ENCODE measurements around the gene CST7. TPM values are rescaled to one million over a fixed set of nuclear protein-coding genes. Genes with fewer than 3 reads are reported as not detected.

Gene CST7
- total RNA-seq, 1 donor from 2014 or later = 0.25 TPM

DNA sequence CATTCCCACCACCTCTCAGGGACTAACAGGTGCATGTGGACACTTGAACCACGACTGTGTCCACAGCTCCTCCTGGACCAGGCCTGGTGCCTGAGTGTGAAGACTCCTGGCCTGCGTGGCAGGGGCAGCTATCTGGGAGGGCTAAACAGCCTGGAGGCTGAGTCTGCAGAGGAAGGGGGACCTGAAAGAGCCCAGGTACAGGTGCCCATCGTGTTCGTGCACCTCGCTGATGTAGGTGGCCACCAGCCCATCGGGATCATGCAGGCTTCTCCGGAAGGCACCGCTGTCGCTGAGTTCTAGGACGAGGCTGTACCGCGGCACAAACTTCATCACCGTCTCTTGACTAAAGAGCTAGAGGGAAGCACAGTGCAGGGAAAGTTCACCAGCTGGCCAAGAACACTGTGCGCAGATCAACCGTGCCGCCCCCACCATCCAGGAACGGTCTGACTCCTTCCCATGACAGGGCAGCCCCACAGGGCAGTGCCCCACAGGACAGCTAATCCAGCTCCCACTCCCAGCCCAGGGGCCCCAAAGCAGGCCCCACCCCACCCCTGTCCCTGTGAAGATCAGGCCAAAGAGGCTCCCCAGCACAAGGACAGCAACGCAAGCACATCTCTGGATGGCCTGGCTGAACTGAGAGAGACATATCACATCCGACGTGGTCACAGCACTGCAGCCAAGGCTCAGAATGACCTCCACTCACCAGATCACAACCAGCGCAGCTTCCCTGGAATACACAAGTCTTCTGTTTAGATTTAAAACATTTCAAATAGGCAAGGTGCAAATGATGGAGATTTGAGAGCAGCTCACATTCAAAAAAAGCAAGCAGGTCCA is 14.8 kb downstream of the CST7 start:
- no peaks in the 10 kb centered on the region for H3K4me1 Mint-ChIP-seq (ENCODE audit: low read depth, unreplicated experiment)
- DNase-seq (ENCODE audit: low read depth) (no peak), FAIRE-seq (no peak)
- H3K4me2 ChIP-seq (ENCODE audit: low read length) = no peak overlapping the region
- no peaks in the 10 kb centered on the region for H3K79me2 ChIP-seq (ENCODE audit: insufficient read depth, low read length)
- no peak overlapping the region for H3K4me3 ChIP-seq (ENCODE audit: insufficient read depth, low read depth, low read length)
- no peak overlapping the region for H3K9ac ChIP-seq (ENCODE audit: low read length)
- H3K27ac ChIP-seq (ENCODE audit: low read depth, low read length) = no peak overlapping the region
- H3K27ac Mint-ChIP-seq (ENCODE audit: unreplicated experiment) = no peak overlapping the region
- TF ChIP-seq, protein P1, sequence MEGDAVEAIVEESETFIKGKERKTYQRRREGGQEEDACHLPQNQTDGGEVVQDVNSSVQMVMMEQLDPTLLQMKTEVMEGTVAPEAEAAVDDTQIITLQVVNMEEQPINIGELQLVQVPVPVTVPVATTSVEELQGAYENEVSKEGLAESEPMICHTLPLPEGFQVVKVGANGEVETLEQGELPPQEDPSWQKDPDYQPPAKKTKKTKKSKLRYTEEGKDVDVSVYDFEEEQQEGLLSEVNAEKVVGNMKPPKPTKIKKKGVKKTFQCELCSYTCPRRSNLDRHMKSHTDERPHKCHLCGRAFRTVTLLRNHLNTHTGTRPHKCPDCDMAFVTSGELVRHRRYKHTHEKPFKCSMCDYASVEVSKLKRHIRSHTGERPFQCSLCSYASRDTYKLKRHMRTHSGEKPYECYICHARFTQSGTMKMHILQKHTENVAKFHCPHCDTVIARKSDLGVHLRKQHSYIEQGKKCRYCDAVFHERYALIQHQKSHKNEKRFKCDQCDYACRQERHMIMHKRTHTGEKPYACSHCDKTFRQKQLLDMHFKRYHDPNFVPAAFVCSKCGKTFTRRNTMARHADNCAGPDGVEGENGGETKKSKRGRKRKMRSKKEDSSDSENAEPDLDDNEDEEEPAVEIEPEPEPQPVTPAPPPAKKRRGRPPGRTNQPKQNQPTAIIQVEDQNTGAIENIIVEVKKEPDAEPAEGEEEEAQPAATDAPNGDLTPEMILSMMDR (IDR thresholded peaks at IDR 0.05; ENCODE audit: insufficient read depth, low read depth, low read length) = no peak
- TF ChIP-seq EZH2 (IDR thresholded peaks at IDR 0.05; ENCODE audit: insufficient read depth, low read length) = no peak
- no peaks in the 10 kb centered on the region for H3K27me3 ChIP-seq (ENCODE audit: insufficient read depth, low read length)
- no peak overlapping the region for H3K4me3 Mint-ChIP-seq (ENCODE audit: unreplicated experiment)
- no peaks in the 10 kb centered on the region for H3K27me3 Mint-ChIP-seq (ENCODE audit: low read depth, unreplicated experiment)
- H3K9me3 Mint-ChIP-seq (ENCODE audit: unreplicated experiment) = peaks cover 2% of the 10 kb centered on the region
- peaks cover 31% of the 10 kb centered on the region for H3K36me3 Mint-ChIP-seq (ENCODE audit: low read depth, unreplicated experiment)
- no peak overlapping the region for H2AFZ ChIP-seq (ENCODE audit: low read depth, low read length)
- no peaks in the 10 kb centered on the region for H4K20me1 ChIP-seq (ENCODE audit: insufficient read depth, low read length)
- H3K4me1 ChIP-seq (ENCODE audit: insufficient read depth, low read length) = no peaks in the 10 kb centered on the region
- H3K36me3 ChIP-seq (ENCODE audit: insufficient read depth, low read length) = peaks cover 9% of the 10 kb centered on the region
- no peaks in the 10 kb centered on the region for H3K9me3 ChIP-seq (ENCODE audit: insufficient read depth, low read depth, low read length)

DNA sequence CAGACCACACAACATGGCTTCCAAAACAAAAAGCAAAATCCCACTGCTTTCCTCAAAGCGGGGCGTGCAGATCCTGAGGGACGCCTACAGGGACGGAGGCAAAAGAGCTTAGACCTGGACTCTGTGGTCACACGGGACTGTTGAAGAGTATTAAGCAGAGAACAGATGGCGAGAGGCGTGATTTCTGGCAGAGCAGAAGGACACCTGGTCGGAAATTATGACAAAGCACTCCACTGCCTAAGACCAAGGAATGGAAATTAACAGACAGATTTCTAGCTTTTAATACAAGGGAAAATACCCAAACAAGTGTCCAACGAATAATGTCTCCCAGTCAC is 15.4 kb downstream of the CST7 start:
- Histone ChIP-seq H3K4me2 (ENCODE audit: low read length) (no peak overlapping the region), H3K79me2 (ENCODE audit: insufficient read depth, low read length) (no peaks in the 10 kb centered on the region), H2AFZ (ENCODE audit: low read depth, low read length) (no peak overlapping the region), H3K9ac (ENCODE audit: low read length) (no peak overlapping the region), H3K27ac (ENCODE audit: low read depth, low read length) (no peak overlapping the region), H3K27me3 (ENCODE audit: insufficient read depth, low read length) (no peaks in the 10 kb centered on the region), H3K4me3 (ENCODE audit: insufficient read depth, low read depth, low read length) (no peak overlapping the region), H3K9me3 (ENCODE audit: insufficient read depth, low read depth, low read length) (no peaks in the 10 kb centered on the region), H3K4me1 (ENCODE audit: insufficient read depth, low read length) (no peaks in the 10 kb centered on the region), H4K20me1 (ENCODE audit: insufficient read depth, low read length) (no peaks in the 10 kb centered on the region), H3K36me3 (ENCODE audit: insufficient read depth, low read length) (peaks cover 9% of the 10 kb centered on the region)
- peaks cover 2% of the 10 kb centered on the region for H3K9me3 Mint-ChIP-seq (ENCODE audit: unreplicated experiment)
- no peak for FAIRE-seq
- H3K27me3 Mint-ChIP-seq (ENCODE audit: low read depth, unreplicated experiment) = no peaks in the 10 kb centered on the region
- peaks cover 31% of the 10 kb centered on the region for H3K36me3 Mint-ChIP-seq (ENCODE audit: low read depth, unreplicated experiment)
- DNase-seq (ENCODE audit: low read depth) = no peak
- no peak overlapping the region for H3K4me3 Mint-ChIP-seq (ENCODE audit: unreplicated experiment)
- TF ChIP-seq EZH2 (IDR thresholded peaks at IDR 0.05; ENCODE audit: insufficient read depth, low read length) = no peak
- TF ChIP-seq, protein P1 (IDR thresholded peaks at IDR 0.05; ENCODE audit: insufficient read depth, low read depth, low read length) = no peak
- H3K4me1 Mint-ChIP-seq (ENCODE audit: low read depth, unreplicated experiment) = no peaks in the 10 kb centered on the region
- H3K27ac Mint-ChIP-seq (ENCODE audit: unreplicated experiment) = no peak overlapping the region
